Forelimb muscle (tissue), 1 donor: ENCODE measurements around the gene SLC22A17. TPM values are rescaled to one million over a fixed set of nuclear protein-coding genes. Genes with fewer than 3 reads are reported as not detected.
A peak's percentile ranks its signal among the peaks of the same experiment; 100 is the strongest.

Source experiments
- DNase-seq: peaks from one replicate; pipeline ENCODE4 v3.0.0-alpha.2; 2013; ENCODE audit warnings: low read depth
- polyA plus RNA-seq: library from polyadenylated mRNA; unstranded; fragments of 120-200 nt; gene quantifications from one replicate; pipeline ENCODE4 v1.2.1, GENCODE V29; 2013; ENCODE audit not compliant: insufficient read length

The SLC22A17 gene
- polyA plus RNA-seq, 1 donor: 23.3 TPM

DNA sequence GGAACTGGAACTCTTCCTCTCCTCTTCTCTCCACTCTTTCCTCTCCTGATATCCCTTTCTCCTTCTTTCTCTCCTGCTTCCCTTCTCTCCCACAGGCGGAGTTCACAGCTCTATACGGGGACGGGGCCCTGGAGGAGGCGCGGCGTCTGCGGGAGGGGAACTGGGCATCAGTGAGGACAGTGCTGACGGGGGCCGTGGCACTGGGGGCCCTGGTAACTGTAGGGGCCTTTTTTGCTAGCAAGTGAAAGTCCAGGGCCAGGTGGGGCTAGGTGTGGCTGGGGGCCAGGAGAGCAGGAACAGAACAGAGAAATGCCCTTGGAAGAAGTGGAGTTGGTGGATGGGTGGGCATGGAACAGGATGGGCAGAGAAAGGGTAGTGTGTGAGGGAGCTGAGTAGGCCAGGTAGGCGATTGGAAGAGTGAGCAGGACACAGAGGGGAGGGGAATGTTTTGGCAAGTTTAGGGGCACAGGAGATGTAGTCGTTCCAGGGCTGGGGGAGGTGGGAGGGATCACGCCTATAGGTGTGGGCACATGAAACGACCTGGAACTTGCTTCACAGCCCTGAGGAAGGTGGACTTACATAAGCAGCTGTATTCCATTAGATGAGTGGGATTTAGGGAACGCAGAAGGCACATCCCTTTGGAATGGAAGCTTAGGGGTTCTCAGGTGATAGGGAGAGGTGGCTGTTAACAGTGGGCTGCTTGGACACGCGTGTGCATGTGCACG, 43.8 kb downstream of the SLC22A17 start:
- no peak for DNase-seq

DNA sequence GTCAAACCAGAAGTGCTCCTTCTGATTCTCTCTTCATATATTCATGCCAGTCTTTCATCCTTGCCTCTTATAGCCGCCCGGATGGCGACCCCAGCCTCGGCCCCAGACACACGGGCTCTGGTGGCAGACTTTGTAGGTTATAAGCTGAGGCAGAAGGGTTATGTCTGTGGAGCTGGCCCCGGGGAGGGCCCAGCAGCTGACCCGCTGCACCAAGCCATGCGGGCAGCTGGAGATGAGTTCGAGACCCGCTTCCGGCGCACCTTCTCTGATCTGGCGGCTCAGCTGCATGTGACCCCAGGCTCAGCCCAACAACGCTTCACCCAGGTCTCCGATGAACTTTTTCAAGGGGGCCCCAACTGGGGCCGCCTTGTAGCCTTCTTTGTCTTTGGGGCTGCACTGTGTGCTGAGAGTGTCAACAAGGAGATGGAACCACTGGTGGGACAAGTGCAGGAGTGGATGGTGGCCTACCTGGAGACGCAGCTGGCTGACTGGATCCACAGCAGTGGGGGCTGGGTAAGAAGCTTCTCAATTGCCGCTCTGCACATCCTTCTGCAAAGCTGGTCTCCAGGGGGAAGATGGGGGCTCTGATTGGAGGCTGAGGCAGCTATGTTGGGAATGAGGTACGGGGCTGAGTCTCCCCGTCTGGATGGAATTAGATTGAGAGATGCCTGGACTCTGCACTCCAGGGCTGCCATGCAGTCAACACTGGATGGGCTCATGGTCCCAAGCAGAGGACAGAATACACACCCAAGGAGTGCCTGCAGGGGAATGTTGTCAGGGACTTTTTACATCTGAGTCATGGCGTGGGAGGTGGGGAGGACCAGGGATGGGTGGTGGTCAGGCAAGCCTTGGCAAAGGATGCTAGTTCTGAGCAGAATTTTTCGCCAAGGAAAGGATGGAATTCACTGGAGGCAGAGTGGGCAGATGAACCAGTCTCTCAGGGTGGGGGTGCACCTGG, 44.7 kb downstream of the SLC22A17 start:
- DNase-seq: no peak

GRCh38 chr14:23307146-23307530, 45.5 kb downstream of the SLC22A17 start:
- no peak for DNase-seq

- DNase-seq: no peak
These were observed 46.1 kb downstream of the SLC22A17 start, which contains the start of gene BCL2L2 for GRCh38 chr14:23306412-23307145. Gene BCL2L2, plus strand, starts transcription at chr14:23306833. Its CDS starts 935 bp downstream, at chr14:23307768.

DNA sequence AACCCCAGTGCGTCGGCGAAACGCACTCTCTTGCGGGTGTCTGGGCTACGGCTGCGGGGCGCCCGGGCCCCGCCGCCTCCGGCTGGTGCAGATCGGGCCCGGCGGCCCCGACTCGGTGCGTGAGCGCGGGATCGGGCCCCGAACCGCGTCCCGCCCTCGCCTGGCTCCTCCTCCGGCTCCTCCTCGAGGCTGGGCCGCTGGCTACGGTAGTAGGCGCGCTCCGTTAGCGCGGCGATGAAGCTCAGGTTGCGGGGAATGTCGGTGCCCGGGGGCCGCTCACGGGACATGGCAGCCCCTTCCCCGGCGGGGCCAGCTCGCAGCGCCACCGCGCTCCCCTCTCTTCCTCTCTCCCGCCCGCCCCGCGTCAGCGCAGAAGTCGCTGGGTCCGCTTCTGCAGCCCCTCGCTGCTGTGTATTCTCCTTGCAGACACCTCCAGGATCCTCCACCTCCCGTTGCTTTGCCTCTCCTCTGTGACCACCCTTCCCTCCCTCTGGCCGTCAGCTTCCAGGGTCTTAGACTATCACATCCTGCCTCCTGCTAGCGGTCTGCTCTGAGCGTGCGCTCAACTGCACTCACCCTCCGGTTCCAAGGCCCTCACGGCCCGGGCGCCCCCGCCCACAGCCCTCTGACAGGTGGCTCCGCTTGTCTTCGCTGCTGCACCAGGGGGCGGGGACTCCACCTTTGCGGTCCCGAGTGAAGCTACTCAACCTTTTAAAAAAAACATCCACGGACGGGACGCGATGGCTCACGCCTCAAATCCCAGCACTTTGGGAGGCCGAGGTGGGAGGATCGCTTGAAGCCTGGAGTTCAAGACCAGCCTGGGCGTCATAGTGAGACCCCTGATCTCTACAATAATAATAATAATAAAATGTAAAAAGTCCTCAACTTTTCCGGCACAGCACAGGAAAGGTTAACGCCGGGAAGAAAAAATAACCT, 50.1 kb downstream of the SLC22A17 start, which contains the start of gene PPP1R3E:
PPP1R3E (minus strand) TSS at position 570 of the 936 bp plus-strand sequence; CDS start at position 287, 283 bp downstream.
- DNase-seq: no peak

DNA sequence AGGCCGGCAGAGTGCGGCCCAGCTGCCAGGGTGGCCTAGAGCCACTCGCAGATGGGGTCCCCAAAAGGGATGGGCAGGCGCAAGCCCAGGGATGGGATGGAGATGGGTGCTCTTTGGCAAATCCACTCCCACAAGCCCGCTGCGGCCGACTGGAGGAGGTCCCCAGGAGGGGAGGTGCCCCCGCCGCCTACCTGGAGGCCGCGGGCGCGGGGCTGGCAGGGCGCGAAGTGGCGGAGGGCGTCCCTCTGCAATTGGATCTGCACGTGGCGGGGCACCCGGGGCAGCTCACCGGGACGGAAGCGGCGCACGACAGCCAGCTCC, 50.8 kb downstream of the SLC22A17 start:
- DNase-seq: no peak

- DNase-seq: peak; percentile 96
These were observed 51.3 kb downstream of the SLC22A17 start for GRCh38 chr14:23301288-23301968.

- DNase-seq: no peak
These were observed 51.9 kb downstream of the SLC22A17 start for GRCh38 chr14:23300687-23301223.

- DNase-seq: no peak
These were observed 52.6 kb downstream of the SLC22A17 start for GRCh38 chr14:23299986-23300686.

DNA sequence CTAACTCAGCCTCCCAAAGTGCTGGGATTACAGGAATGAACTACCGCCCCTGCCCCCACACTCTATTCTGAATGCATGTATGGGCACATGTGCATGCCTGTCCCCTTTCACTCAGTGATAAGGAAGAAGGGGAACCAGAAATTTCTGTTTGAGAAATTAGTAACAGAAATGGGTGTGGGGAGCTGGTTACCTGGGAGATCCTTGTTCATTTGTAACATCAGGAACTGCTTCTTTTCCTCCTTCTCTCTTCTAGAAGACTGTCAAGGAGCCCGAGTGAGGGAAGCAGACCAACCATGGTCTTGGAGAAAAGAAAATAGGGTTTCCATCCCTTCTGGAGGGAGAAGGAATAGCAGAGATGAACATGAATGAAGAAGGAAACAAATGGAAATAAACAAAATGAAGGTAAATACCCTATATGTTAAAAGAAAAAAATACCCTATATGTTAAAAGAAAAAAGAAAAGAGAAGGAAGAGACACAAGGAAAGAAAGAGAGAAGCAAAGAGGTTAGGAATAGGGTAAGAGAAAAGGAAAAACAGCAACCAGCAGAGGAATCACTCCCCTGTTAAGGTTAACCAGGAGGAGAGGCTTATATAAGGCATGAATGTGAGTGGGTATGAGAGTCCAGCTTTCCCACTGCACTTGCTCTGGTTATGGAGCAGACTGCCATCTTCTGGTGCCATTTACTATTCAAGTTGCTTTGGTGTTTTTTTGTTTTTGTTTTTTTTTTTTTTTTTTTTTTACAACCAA, 53.3 kb downstream of the SLC22A17 start:
- DNase-seq: no peak

DNA sequence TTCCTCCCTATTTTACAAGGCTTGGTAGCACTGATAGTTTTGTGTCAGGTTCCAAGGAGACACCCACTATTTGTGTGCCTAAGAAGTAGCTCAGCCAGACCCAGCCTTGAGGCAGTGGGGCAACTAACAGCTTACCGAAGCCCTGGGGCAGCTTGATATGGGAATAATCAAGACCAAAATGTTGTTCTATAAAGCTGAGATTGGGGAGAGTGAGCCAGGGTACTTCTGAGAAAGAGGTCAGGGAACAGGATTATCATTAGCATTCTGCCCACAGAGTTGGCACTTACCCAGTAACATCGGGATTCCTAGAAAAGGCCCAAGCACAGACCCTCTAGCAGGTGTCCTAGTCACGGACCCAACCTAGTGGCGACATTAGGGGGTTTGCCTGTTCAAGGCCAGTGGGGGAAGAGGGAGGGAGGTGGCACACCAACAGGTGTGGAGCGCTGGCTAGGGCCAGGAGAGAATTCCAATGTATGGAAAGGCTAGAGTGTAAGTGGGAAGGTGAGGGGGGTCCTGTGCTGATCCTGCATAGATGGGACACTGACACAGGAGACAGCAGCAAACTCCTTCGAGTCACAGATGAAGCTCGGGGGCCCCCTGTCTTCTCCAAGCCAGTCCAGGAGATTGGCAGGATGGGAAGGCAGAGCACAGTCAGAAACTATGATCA, 54.9 kb downstream of the SLC22A17 start:
- no peak for DNase-seq

GRCh38 chr14:23297096-23297495, 55.6 kb downstream of the SLC22A17 start:
- DNase-seq: no peak

Other genes with a start within 250 kb of the SLC22A17 start
- gene CIROP, start 247.9 kb downstream of the SLC22A17 start, polyA plus RNA-seq: not detected
- gene CEBPE, start 233.6 kb downstream of the SLC22A17 start, polyA plus RNA-seq: 0.11 TPM
- 2.9 TPM for gene SLC7A8, start 169.2 kb downstream of the SLC22A17 start, polyA plus RNA-seq
- 0.59 TPM for gene RNF212B, start 115.0 kb downstream of the SLC22A17 start, polyA plus RNA-seq
- 11.1 TPM for gene HOMEZ, start 66.8 kb downstream of the SLC22A17 start, polyA plus RNA-seq
- gene PPP1R3E, start 50.0 kb downstream of the SLC22A17 start, polyA plus RNA-seq: 18.5 TPM
- 30.9 TPM for gene BCL2L2, start 46.1 kb downstream of the SLC22A17 start, polyA plus RNA-seq
- 114 TPM for gene PABPN1, start 31.4 kb downstream of the SLC22A17 start, polyA plus RNA-seq
- 69.2 TPM for gene EFS, start 12.3 kb upstream of the SLC22A17 start, polyA plus RNA-seq
- gene IL25, start 19.9 kb upstream of the SLC22A17 start, polyA plus RNA-seq: not detected
- gene CMTM5, start 24.2 kb upstream of the SLC22A17 start, polyA plus RNA-seq: 1.4 TPM
- 7.0 TPM for gene MYH6, start 55.4 kb upstream of the SLC22A17 start, polyA plus RNA-seq
- gene MYH7, start 82.8 kb upstream of the SLC22A17 start, polyA plus RNA-seq: 932 TPM
- gene NGDN, start 116.8 kb upstream of the SLC22A17 start, polyA plus RNA-seq: 35.1 TPM
- 1.5 TPM for gene ZFHX2, start 198.9 kb upstream of the SLC22A17 start, polyA plus RNA-seq
- 12.8 TPM for gene THTPA, start 203.4 kb upstream of the SLC22A17 start, polyA plus RNA-seq
- 15.3 TPM for gene AP1G2, start 214.9 kb upstream of the SLC22A17 start, polyA plus RNA-seq
- gene JPH4, start 225.9 kb upstream of the SLC22A17 start, polyA plus RNA-seq: 0.66 TPM